ENCODE data around the gene CLK3. TPM values are rescaled to one million over a fixed set of nuclear protein-coding genes. Genes with fewer than 3 reads are reported as not detected.

Gene CLK3
- total and polyA plus RNA-seq, 10 of the 15 experiments (the other 5 are each of a cell fraction or from before 2014, with no cell fraction given) = 3.3 to 169 (median 66.2) TPM

- ChIA-PET SMC1A (ENCODE audit: uncharacterized antibody, unreplicated experiment) (no interaction called here), RAD21 (ENCODE audit: unreplicated experiment) (interaction anchor here (1.1 kb wide), 1 partner anchor 141 kb away, joined by 3 read pairs; no protein-coding TSS in a partner anchor), CTCF (interaction anchor here (0.8 kb wide), 1 partner anchor 81 kb away, joined by 3 read pairs; no protein-coding TSS in a partner anchor), POLR2A (no interaction called here)
- no peak overlapping the region for H3K4me3 ChIP-seq
- WGBS (ENCODE audit: insufficient coverage, insufficient replicate concordance, low lambda C conversion rate, missing lambda C conversion rate) = 95% methylated on average over 3 of the region's 3 CpGs
- no peak for FAIRE-seq
- H3K36me3 ChIP-seq (ENCODE audit: control insufficient read depth in 2 of 2, insufficient read depth in 2 of 2, low read length in 1 of 2) = peaks cover 67 to 77% of the 10 kb centered on the region in 2 experiments
- no peak for ATAC-seq
- H3K27me3 ChIP-seq (replicated peaks in 1 of 2; ENCODE audit: control insufficient read depth in 2 of 2, insufficient read depth in 2 of 2, low read length in 1 of 2) = no peaks in the 10 kb centered on the region
- no peak overlapping the region for H3K4me2 ChIP-seq (ENCODE audit: control insufficient read depth, insufficient read depth)
- H4K20me1 ChIP-seq (ENCODE audit: control insufficient read depth, insufficient read depth) = peaks cover 5% of the 10 kb centered on the region
- no peak overlapping the region for H2AFZ ChIP-seq (ENCODE audit: control insufficient read depth, low read depth, low read length)
- peaks cover 33% of the 10 kb centered on the region for H3K4me1 ChIP-seq (ENCODE audit: control insufficient read depth, insufficient read depth, low read length)
- no peak for TF ChIP-seq TCF3 (IDR thresholded peaks at IDR 0.05; ENCODE audit: borderline replicate concordance, insufficient read depth, low read depth, low read length)
- TF ChIP-seq ZNF217 (IDR thresholded peaks at IDR 0.05) = no peak
- TF ChIP-seq CBX5 (IDR thresholded peaks at IDR 0.05; ENCODE audit: low read depth) = no peak
- no peak for TF ChIP-seq MEF2A (IDR thresholded peaks at IDR 0.05; ENCODE audit: insufficient read depth, low read depth, low read length)
- no peak for TF ChIP-seq TBL1XR1 (IDR thresholded peaks at IDR 0.05; ENCODE audit: low read depth, low read length)
- no peak for TF ChIP-seq MEF2B (IDR thresholded peaks at IDR 0.05; ENCODE audit: partially characterized antibody, poor library complexity, severe bottlenecking)
- no peak for TF ChIP-seq SPI1 (IDR thresholded peaks at IDR 0.05; ENCODE audit: borderline replicate concordance, insufficient read depth, low read depth, low read length)
- no peak for TF ChIP-seq CBX3 (IDR thresholded peaks at IDR 0.05; ENCODE audit: borderline replicate concordance, low read depth)
- TF ChIP-seq HDAC2 (IDR thresholded peaks at IDR 0.05) = no peak
- in situ Hi-C loops (cut with MboI) (no loop called here), intact Hi-C loops (cut with micrococcal nuclease; ENCODE audit: unreplicated experiment) (no loop called here)
- H3K79me2 ChIP-seq (ENCODE audit: control insufficient read depth, insufficient read depth, low read length) = no peaks in the 10 kb centered on the region
- H3K9me3 ChIP-seq (replicated peaks; ENCODE audit: control insufficient read depth, insufficient read depth, low read length) = no peaks in the 10 kb centered on the region
- no peak overlapping the region for H3K9ac ChIP-seq (ENCODE audit: control insufficient read depth, insufficient read depth, low read length)
- peak overlapping the region; percentile 66; the same call in 1 of the 2 replicates for H3K27ac ChIP-seq (ENCODE audit: control insufficient read depth, insufficient read depth)
- no TSS peak for BruUV-seq (replicated peaks)
- DNase-seq (ENCODE audit: low read depth, low spot score) = no peak
Measured at GRCh38 chr15:74628199-74628598, 12.6 kb downstream of the CLK3 start.
